AG10803 (cell line): ENCODE results near the gene TLE2.
"Not testable (repeated sequence)": the region's sequence is repeated elsewhere in the genome, so short reads cannot be mapped to it uniquely, and the experiment has no call there.

Experiments
- DNase-seq: peaks from one replicate; pipeline ENCODE4 v3.0.0; 2010; ENCODE audit warnings: low read depth
- H3K4me3 ChIP-seq: 2 replicates; pipeline ENCODE4 v1.5.1; 2011; ENCODE audit warnings: mild to moderate bottlenecking, low read length, control low read depth
- TF ChIP-seq, protein P1 (sequence below): conservative IDR thresholded peaks from 2 replicates; pipeline ENCODE4 v1.5.1; 2011; ENCODE audit warnings: mild to moderate bottlenecking, low read length, control low read depth, inconsistent platforms

Gene TLE2

DNA sequence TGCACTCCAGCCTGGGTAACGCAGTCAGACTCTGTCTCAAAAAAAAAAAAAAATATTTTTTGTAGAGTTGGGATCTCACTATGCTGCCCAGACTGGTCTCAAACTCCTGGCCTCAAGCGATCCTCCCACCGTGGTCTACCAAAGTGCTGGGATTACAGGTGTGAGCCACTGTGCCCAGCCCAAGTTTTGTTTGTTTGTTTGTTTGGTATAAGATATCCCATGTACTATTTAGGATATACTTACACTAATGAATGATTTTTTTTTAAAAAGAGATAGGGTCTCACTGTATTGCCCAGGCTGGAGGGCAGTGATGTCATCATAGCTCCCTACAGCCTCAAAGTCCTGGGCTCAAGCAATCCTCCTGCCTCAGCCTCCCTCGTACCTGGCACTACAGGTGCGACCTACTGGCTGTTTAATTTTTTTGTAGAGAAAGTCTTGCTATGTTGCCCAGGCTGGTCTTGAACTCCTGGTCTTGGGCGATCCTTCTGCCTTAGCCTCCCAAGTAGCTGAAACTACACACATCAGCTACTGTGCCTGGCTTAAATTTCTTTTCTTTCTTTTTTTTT lies 27.8 kb downstream of the TLE2 start:
- no peak for DNase-seq
- TF ChIP-seq, protein P1, sequence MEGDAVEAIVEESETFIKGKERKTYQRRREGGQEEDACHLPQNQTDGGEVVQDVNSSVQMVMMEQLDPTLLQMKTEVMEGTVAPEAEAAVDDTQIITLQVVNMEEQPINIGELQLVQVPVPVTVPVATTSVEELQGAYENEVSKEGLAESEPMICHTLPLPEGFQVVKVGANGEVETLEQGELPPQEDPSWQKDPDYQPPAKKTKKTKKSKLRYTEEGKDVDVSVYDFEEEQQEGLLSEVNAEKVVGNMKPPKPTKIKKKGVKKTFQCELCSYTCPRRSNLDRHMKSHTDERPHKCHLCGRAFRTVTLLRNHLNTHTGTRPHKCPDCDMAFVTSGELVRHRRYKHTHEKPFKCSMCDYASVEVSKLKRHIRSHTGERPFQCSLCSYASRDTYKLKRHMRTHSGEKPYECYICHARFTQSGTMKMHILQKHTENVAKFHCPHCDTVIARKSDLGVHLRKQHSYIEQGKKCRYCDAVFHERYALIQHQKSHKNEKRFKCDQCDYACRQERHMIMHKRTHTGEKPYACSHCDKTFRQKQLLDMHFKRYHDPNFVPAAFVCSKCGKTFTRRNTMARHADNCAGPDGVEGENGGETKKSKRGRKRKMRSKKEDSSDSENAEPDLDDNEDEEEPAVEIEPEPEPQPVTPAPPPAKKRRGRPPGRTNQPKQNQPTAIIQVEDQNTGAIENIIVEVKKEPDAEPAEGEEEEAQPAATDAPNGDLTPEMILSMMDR: no peak
- no peak overlapping the region for H3K4me3 ChIP-seq

DNA sequence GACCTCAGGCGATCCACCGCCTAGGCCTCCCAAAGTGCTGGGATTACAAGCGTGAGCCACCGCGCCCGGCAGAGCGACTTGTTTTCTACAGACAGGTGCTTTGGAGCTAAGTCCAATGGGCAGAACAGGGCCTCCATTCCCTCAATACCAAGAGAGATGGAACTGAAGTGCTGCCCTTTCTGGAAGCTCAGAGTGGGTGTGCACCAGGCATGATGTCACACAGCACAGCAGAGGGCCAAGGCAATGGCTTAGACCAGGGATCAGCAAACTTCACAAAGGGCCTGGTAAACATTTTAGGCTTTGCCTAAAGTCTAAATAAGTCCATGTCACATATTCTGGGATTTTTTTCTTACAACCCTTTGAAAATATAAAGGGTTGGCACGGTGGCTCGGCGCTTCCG lies 30.4 kb downstream of the TLE2 start:
- DNase-seq: no peak
- H3K4me3 ChIP-seq: no peak overlapping the region
- TF ChIP-seq, protein P1: no peak

DNA sequence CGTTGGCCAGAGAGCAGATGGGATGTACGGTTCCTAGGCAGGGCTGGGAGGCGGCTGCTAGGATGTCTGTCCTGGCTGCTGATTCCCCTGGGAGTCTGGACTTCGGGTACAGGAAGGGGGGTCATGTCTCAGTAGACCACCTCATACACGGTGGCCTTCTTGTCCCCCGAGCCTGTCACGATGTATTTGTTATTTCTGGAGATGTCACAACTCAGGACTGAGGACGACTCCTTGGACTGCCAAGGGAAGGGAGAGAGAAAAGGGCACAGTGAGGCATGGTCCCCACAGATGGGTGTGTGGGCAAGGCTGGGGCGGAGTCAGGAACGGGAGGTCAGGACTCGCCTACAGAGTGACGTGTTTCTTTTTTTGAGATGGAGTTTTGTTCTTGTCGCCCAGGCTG lies 31.4 kb downstream of the TLE2 start:
- DNase-seq: no peak
- no peak overlapping the region for H3K4me3 ChIP-seq
- TF ChIP-seq, protein P1: no peak

DNA sequence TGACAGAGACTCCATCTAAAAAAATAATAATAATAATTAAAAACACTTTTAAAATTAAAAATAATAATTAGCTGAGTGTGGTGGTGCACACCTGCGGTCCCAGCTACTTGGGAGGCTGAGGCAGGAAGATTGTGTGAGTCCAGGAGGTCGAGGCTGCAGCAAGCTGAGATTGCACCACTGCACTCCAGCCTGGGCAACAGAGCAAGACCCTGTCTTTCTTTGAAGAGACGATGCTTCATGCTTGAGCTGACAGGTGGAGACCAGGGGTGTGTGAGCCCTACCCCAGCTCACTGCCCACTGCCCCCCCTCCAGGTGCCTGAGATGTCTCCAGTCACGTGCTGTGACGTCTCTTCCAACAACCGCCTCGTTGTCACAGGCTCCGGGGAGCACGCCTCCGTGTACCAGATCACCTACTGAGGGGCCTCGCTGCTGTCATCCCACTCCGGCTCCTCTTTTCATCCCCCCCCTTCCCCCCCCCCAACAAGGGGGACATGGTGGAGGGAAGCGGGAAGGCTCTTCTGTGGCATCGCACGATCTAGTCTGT lies 34.4 kb downstream of the TLE2 start:
- TF ChIP-seq, protein P1: no peak
- H3K4me3 ChIP-seq: no peak overlapping the region
- DNase-seq: no peak

DNA sequence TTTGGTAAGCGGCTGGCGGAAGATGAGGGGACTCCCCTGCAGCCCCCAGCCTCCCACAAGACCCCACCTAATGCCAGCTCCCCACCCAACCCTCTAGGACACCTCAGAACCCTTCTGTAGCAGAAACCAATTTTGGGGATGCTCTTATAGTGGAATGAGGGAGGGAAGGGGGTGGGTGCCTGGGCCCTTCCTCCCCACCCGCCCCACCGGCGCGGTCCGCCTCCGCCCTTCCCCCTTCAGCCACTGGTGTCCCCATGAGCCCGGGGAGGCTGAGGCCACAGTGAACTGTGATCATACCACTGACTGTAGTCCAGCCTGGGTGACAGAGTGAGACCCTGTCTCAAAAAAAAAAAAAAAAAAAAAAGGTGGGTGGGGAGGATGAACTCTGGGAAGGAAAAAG lies 35.5 kb downstream of the TLE2 start:
- DNase-seq: no peak
- TF ChIP-seq, protein P1: no peak
- H3K4me3 ChIP-seq: no peak overlapping the region

DNA sequence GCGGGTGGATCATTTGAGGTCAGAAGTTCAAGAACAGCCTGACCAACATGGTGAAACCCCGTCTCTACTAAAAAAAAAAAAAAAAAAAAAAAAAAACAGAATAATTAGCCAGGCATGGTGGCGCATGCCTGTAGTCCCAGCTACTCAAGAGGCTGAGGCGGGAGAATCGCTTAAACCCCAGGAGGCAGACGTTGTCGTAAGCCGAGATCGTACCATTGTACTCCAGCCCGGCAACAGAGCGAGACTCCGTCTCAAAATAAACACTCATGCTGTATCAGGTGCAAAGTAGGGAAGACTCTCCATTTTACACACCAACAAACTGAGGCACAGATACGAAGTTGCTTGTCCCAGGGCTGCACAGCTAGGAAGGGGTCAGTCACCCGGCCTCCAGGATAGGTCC lies 36.1 kb downstream of the TLE2 start:
- no peak overlapping the region for H3K4me3 ChIP-seq
- TF ChIP-seq, protein P1: no peak
- no peak for DNase-seq

DNA sequence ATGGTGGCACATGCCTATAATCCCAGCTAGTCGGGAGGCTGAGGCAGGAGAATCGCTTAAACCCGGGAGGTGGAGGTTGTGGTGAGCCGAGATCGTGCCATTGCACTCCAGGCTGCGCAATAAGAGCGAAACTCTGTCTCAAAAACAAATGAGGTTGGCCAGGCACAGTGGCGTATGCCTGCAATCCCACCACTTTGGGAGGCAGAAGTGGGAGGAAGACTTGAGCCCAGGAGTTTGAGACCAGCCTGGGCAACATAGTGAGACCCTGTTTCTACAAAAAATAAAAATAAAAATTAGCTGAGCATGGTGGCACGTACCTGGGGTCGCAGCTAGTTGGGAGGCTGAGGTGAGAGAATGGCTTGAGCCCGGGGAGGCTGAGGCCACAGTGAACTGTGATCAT lies 36.7 kb downstream of the TLE2 start:
- H3K4me3 ChIP-seq, DNase-seq: not testable (repeated sequence)
